T follicular helper cell (primary cell): ENCODE results near the gene CYP8B1.
"Not testable (repeated sequence)": the region's sequence is repeated elsewhere in the genome, so short reads cannot be mapped to it uniquely, and the experiment has no call there.

ENCODE experiments used
- DNase-seq: peaks from one replicate; pipeline ENCODE4 v3.0.0-alpha.2; 2020; ENCODE audit warnings: low read depth

The CYP8B1 gene

DNA sequence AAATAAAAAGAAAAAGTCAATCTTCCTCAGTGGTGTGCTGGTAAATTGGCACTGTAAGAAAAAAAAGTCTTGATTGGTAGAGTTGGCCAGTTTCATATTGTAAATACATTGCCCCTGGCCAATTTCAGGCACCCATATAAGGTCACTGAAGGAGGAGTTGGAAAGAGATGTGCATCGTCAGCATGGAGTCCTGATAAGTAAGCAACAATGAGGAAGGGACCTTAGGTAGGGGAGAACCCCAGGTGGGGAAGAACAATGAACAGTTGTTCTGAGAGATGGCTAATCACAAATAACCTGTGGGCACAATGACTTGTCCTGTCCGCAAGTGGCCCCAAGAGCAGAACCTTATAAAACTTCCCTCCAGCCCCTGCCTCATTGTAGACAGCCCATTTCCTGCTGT lies 8.6 kb upstream of the CYP8B1 start:
- DNase-seq: no peak

DNA sequence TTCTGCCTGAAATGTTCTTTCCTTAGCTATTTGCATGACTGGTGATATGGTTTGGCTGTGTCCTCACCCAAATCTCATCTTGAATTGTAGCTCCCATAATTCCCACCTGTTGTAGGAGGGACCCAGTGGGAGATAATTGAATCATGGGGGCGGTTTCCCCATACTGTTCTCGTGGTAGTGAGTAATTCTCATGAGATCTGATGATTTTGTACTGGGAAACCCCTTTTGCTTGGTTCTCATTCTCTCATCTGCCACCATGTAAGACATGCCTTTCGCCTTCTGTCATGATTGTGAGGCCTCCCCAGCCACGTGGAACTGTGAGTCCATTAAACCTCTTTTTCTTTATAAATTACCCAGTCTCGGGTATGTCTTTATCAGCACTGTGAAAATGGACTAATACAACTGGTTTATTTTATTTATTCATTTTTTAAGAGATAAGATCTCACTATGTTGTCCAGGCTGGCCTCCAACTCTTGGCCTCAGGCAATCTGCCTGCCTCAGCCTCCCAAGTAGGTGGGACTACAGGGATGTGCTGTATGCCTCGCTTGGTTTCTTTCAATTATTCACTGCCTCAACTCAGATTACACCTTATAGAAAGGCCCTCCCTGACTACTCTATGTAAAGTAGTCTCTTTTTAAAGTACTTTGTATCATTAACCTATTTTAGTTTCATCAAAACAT lies 7.7 kb upstream of the CYP8B1 start:
- not testable (repeated sequence) for DNase-seq

DNA sequence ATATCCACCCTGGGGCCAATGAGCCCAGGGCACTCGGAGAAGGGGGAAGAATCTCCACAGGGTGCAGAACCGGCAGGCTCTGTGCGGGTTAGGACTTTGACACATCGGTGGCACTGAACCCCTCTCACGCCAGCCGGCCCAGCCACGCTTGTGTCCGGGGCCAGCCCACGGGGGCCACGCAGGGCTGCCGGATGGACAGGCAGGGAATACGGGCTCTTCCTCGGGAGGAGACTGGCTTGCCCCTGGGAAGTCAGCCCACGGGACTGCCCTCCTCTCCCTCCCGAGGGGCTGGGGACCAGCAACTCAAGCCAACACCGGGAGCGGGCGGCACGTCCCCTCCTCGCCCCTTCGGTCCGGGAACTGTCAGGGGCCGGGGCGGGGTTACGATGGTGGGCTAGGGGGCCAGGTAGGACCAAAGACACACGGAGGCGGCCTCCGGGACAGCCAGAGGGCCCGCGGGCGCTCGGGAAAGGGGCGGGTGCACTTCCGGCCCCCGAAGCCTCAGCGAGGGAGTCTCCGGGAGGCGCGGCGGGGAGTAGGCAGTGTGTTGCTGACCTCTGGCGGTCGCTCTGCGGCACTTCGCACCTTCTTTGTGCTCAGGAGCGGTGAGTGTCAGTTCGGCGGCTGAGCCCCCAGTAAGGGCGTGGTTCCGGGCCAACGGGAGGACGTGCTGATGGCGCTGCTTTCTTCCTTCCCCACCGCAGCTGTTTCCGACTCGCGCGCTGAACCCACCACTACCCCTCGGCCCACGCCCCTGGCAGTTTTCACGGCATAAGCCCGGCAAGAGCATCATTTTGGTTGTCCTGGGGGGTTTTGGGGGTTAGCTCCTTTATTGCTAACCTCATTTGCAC lies 5.1 kb upstream of the CYP8B1 start:
- DNase-seq: peak; percentile 80

DNA sequence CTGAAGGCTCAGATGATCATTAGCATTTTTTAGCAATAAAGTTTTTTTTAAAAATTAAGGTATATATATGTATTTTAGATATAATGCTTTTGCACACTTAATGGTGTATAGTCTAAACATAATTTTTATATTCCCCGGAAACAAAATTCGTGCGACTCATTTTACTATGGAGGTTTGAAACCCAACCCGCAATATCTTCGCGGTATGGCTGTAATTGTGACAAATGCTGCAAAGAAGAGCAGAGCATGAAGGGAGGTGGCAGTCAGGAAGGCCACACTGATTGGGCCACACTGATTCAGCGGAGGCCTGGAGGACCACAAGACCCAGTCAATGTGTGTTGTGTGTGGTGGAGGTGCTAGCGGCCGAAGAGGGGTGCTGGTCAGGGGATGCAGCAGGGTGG lies 4.5 kb upstream of the CYP8B1 start:
- DNase-seq: no peak

DNA sequence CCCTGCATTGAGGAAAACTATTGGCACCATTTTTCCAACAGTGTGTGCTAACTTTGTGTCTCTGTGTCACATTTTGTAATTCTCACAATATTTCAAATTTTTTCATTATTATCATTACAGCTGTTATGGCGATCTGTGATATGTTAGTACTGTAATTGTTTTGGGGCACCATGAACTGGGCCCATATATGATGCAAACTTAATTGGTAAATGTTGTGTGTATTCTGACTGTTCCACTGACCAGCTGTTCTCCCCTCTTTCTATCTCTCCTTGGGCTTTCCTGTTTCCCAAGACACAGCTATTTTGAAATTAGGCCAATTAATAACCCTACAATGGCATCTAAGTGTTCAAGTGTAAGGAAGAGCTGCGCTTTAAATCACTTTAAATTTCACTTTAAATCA lies 2.2 kb upstream of the CYP8B1 start:
- DNase-seq: no peak

DNA sequence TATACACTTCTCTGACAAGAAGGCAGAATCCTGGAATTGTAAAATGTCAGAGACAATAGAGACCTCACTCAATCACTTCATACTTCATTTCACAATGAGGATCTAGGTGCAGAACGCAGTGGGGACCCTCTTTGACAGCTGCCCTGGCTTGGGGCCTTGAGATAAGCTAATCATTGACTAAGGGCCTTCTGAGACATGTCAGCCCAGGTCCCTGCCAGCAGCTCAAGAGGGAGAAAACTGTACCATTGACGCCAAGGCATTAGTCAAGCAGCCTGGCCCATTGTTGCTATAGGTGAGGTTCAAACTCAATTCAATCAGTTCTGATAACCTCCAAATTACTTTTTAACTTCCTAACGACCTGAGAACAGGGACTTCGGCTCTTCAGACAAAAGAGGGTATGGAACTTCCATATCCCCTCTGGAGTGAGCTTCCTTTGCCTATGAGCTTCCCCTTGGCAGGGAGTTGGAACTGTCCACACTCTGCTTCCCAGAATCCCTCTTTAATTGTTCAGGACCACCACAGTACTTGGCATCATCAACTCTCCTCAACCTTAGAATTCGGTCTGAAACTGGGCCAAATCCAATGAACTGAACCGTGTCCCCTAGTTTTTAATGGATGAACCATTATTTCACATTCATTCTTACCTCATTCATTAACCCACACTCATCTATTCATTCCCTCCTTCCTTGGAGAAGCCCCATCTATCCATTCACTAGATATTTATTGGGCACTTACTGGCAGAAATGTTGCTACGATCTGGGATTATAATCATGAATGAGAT lies 1.5 kb upstream of the CYP8B1 start:
- no peak for DNase-seq

DNA sequence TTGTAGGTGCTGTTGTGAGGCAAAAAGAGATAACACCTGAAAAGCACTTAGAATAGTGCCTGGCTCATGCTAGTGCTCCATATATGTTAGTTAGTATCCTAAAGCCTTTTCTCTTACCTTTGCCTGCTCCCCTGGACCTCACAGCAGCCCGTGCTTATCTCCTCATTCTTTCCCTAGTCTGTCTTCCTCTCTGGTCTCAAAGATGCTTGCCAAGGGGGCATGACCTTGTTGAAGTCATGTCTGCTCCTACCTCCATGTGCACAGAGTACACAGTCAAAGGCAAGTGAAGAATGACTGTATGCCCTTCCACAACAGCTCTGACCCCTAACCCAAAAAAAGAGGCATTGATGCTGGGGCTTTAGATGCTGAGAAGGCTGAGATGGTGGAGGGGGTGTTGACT lies 722 bp upstream of the CYP8B1 start:
- DNase-seq: no peak

DNA sequence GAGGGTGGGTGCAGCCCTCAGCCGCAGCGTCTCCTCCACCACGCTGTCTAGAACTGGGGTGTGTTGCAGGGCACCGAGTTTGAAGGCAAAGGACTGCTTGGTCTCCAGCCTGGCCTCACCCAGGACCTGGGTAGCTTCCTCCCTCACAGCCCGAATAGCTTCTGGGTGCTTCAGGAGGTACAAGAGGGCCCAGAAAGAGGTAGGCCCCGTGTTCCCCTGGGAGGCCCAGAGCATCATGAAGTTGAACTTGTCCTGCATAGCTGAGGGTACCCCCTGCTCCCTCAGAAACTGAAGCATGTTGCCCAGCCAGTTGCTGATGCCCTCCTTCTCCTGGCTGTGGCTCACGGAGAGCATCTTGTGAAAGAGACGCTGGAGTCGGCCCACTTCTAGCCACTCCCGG lies 930 bp downstream of the CYP8B1 start:
- DNase-seq: no peak

DNA sequence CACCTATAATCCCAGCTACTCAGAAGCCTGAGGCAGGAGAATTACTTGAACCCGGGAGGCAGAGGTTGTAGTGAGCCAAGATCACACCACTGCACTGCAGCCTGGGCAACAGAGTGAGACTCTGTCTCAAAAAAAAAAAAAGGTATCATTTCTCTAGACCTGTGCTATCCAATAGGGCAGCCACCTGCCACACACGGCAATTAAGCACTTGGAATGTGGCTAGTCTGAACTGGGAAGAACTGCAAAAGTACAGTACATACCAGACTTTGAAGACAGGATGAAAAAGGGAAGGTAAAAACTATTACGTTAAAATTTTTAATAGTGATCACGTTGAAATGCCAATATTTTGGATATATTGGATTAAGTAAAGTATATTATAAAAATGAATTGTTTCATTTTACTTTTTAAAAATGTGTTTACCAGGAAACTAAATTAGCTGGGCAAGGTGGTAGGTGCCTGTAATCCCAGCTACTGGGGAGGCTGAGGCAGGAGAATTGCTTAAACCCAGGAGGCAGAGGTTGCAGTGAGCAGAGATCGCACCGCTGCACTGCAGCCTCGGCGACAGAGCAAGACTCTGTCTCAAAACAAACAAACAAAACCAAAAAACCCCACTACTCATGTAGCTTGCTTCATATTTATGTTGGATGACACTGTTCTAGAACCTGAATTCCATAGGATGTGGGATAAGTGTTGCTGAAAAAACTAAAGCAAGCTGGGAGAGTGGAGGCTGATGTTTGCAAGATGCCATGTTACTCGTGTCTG lies 2.3 kb downstream of the CYP8B1 start:
- DNase-seq: no peak

DNA sequence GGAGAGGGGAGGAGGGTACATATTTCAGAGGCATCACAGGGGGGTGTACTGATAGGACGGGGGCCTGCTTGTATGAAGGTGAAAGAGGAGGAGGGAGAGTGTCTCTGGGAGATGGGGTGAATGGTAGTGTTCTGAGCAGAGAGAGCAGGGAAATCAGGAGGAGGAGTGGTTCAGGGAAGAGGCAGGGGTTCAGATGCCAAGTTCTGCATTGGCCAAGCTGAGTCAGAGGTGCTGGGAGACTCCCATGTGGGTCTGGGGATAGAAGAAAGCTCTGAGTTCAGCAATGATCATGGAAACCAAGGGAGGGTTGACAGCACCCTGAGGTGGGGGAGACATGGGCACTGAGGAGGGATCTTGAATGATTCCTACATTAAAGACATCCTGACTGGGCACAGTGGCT lies 3.0 kb downstream of the CYP8B1 start:
- DNase-seq: no peak

DNA sequence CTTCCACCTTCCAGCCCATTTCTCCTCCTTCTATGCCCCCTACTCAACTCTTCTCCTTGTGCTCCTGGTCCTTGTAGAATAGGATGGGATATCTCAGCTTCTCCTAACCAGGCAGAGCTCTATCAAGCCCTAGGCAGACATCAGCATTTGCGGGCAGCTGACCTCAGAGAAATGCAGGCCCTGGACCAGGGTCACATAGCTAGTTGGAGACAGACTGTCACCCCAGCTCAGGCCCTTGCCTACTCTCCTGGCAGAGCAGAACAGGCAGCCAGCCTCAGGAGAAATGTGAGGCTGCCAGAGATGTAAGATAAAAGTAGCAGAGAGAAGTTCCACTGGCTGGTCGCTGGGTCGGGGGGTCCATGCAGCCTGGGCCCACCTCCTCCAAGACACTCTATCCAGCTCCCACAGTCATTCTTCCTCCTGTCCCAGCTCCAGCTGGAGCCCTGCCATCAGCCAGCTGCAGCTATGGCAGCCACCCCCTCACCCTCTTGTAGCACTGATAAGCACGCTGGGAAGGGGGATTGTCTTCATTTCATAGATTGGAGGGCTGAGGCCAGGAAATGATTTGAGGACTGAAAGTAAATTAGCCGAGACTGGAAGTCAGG lies 4.0 kb downstream of the CYP8B1 start:
- DNase-seq: no peak

DNA sequence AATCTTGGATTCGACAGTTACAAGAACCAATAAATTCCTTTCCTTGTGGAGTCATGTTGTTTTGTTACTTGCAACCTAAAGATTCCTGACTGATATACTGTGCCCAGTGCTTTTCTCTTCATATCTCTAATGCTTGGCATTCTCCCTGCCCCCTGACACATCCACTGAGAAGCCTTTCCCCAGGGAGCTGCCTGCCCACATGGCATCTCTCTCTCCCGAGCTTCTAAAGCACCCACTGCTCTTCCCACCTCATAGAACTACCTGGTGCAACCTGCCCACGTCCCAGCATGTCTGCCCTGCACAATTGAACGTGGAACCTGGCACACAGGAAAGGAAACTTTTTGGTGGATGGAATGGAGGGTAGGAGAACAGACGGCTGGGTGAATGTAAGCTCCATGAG lies 6.8 kb downstream of the CYP8B1 start:
- DNase-seq: no peak

DNA sequence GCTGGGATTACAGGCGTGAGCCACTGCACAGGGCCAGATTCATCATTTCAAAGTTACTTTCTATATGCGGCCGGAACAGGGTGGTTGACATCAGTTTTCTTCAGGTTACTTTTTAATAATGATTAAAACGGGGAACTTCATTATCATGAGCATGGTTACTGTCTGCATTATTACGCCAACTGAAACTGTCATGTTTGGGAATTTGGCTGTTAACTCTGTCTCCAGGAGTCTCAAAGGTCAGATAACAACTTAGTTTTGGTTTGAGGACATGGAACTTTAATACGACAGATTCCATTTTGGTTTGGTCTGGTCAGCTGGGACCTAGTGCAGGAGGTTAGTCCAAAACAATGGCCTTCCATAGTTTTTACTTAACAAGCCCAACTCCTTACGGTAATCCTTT lies 8.5 kb downstream of the CYP8B1 start:
- DNase-seq: no peak

DNA sequence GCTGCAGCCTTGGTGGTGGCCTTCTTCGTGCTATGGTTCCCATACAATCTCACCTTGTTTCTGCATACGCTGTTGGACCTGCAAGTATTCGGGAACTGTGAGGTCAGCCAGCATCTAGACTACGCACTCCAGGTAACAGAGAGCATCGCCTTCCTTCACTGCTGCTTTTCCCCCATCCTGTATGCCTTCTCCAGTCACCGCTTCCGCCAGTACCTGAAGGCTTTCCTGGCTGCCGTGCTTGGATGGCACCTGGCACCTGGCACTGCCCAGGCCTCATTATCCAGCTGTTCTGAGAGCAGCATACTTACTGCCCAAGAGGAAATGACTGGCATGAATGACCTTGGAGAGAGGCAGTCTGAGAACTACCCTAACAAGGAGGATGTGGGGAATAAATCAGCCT lies 10.4 kb downstream of the CYP8B1 start:
- DNase-seq: no peak

DNA sequence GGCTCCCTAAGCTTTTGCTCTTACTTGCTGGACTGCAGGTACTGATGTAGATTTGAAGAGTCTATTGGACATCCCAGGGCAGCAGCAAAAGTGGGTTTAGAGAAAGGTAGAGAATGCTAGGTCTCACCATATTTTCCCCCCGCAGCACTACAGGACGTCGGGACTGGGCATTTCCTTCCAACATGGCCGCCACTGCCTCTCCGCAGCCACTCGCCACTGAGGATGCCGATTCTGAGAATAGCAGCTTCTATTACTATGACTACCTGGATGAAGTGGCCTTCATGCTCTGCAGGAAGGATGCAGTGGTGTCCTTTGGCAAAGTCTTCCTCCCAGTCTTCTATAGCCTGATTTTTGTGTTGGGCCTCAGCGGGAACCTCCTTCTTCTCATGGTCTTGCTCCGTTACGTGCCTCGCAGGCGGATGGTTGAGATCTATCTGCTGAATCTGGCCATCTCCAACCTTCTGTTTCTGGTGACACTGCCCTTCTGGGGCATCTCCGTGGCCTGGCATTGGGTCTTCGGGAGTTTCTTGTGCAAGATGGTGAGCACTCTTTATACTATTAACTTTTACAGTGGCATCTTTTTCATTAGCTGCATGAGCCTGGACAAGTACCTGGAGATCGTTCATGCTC lies 11.2 kb downstream of the CYP8B1 start:
- DNase-seq: no peak

DNA sequence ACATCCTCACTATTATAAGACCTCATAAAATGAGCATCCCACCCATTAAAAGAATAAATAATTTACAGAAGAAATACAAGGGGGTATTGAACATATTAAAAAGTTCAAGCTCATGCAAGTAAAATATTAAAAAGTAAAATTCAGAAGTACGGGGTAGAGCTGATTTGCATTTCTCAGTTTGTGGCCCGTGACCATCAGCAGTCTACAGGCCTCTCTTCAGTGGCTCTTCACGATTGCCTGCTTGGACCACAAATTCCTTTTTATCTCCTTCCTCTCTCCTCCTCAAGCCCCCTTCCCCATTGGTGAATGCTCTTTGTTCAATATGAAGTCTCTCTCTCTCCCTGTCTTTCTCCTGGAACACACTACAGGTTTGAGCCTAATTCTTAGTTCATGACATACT lies 19.1 kb downstream of the CYP8B1 start:
- no peak for DNase-seq

DNA sequence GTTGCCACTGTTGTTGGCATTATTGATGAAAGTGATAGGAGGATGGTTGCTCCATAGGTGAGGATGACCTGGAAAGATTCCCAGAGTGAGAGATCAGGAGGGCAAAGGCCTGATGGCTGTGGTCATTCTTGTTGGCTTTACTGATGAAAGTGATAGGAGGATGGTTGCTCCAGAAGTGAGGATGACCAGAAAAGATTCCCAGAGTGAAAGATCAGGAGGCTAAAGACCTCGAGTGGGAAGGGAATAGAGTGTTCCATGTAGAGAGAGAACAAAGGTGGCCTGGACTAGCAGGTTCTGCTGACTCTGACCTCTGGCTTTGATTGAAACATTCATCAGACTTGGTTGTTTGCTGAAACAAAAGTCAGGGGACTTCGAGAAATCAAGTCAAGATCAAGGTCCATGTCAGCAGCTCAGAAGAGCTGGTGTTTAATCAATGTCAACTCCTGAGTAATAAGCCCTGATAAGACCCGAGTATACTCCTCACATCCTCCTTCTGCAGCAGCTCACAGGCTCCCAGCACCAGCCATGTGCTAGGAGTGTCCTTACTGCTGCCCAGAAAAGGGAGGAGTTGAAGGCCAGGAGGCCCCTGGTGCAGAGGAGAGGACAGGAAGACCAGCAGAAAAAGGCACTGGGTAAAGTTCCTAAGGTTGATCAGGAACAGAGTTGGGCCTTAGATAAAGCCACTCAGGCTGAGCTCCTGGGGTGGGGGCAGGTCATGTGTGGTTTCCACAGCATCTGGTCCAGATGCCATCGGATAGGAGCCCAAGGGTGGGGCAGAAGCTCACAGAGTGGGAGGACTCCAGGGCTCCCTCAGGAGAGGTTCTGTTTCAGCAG lies 19.9 kb downstream of the CYP8B1 start:
- DNase-seq: no peak

DNA sequence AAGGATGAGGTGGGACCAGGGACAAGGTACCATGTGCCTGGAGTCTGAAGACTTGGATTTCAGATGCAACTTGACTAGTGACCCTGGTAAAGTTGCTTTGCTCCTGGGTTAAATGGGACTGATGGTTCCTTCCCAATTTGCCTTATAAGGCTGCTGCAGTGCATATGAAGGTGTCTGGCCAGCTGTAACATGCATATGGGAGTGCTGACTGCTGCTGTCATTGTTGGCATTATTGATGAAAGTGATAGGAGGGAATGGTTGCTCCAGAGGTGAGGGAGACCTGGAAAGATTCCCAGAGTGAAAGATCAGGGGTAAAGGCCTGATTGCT lies 20.5 kb downstream of the CYP8B1 start:
- DNase-seq: no peak

DNA sequence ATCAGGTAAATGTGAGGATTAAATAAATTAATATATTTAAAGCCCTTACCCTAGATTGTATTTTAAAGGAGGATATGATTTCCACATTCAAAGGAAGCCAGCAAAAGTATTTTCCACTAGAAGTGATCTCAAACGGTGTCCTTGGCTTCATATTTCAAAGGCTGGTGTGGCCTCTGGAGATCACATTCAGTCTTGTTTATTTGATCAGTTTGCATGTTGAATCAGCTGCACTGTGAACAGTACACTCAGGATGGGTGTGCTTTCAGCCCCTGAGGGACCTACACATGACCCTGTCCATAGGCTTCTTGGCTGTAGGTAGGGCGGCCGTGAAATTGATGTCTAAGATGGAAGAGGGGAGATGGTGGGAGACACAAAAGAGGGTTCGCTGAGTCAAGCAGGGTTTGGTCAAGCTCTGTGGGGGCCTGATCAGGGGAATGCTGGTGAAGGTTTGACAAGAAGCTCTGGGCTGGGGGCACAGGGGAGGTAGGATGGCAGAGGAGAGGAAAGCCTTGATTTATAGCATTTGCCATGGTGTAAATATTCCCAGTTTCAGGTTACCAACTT lies 21.9 kb downstream of the CYP8B1 start:
- DNase-seq: no peak

DNA sequence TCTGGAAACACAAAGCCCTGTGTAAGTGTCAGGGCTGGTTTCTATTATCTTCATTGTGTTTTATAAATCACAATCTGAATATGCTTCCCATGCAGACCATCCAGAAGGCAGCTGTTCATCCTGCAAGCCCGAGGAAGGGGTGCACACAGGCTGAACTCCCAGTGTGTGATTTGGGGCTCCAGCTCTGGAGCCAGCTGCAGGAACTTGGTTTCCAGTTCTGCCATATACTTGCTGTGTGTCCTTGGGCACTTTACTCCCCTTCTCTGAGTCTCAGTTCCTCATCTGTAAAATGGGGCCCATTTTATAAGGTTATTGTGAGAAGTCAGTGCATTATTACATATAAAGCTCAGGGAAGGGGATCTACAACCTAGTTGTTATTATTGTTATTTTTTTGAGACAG lies 22.6 kb downstream of the CYP8B1 start:
- no peak for DNase-seq
